ENCODE data around the gene POU3F2.
A peak's percentile ranks its signal among the peaks of the same experiment; 100 is the strongest.

POU3F2 gene

DNA sequence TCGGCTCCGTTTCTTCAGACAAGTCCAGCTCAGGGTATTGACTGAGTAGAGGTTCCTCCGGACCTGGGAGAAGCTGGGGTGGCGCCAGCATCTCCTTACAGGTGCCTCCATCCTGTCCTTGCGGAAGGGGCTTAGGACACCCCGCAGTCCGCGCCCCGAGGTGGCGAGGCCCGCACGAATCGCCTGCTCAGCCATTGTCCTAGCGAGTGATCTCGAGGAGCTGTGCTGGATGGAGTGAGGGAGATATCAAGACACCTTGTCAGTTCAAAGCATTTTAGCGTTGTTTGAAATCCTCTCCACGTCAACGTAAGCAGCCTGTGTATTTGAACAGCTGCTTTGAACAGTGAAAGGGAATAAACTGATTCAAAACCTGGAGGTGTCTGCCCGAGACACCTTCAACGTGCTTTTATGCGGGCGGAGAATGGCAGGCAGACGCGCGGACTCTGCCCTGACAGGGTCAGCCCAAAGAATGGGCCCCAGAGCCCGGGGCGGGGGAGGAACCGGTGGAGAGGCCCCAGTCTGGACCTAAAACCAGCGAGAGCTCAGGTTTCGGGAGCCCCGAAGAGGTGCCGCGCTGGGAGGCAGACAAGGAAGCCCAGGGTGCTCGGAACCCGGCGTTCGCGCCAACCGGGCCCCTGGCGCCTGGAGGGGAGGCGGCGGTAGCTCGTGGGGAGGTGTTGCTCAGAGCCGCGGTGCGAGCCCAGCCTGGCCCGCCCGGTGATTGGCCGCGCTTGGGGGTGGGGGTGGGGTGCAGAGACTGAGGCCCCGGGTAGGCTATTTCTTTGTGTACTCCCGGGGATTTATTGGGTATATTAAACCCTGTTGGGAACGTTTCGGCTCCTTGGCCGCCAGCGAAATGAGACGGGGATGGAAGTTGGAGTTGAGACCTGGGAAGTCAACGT is 3.1 kb upstream of the POU3F2 start:
- peak; percentile 72 for DNase-seq

DNA sequence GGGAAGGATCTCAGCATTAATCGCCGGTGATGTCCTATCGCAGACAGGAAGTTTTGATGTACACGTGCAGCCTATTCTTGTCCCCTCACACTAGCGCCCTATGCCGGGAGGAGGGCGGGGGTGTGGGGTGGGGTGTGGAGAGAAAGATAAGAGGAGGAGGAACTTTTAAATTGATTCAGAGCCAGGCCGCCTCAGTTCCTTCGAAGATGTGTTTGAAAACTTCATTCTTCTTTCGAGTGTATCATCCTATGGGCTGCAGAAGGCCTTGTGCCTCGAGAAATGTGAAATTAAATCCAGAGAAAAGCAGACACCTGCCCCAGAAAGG is 2.5 kb upstream of the POU3F2 start:
- no peak for DNase-seq

DNA sequence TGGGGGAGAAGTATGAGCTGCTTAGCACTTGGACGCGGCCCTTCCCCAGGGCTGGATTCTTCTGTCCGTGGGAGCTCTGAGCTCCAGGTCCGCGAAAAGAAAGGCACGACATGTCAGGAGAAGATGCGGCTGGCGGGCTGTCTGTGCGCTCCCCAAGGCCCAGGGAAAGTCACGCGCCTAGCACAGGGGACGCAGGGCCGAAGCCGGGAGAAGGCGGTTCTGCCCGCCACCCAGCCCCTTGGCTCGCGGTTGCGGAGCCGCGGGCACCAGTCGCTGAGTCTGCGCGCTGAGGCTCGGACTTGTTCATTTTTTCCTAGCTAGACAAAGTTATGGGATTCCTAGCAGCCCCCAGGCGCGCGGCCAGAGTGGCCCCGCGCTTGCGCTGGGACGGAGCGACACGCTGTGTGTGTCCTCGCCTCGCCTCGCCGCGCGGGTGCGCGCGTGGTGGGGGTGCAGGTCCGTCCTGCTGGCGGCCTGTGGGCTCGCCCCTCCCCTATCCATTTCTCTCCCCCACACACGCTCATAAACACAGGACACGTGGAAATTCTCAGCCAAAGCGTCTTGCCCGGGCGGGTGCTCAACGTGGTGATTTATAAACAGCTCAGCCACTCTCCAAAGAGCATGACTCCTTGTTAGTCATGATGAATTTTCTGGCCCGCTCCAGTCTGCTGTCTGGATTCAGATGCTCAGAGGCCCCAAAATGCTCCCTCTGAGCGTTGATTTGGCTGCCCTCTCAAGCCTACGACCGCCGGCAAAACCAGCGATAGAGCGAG is 1.9 kb upstream of the POU3F2 start:
- DNase-seq: peak; percentile 82

DNA sequence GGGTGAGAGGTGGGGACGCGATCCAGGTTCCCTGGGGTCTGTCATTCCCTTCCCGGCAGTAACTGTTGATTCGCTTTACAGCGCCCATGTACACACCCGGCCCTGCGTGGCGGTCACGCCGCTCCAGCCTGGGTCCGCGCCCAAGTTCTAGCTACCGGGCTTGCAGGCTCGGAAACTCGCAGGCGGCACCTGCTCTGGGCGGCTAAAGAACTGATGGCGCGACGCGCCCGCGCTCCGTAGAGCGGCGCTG is 1.4 kb upstream of the POU3F2 start:
- DNase-seq: no peak

DNA sequence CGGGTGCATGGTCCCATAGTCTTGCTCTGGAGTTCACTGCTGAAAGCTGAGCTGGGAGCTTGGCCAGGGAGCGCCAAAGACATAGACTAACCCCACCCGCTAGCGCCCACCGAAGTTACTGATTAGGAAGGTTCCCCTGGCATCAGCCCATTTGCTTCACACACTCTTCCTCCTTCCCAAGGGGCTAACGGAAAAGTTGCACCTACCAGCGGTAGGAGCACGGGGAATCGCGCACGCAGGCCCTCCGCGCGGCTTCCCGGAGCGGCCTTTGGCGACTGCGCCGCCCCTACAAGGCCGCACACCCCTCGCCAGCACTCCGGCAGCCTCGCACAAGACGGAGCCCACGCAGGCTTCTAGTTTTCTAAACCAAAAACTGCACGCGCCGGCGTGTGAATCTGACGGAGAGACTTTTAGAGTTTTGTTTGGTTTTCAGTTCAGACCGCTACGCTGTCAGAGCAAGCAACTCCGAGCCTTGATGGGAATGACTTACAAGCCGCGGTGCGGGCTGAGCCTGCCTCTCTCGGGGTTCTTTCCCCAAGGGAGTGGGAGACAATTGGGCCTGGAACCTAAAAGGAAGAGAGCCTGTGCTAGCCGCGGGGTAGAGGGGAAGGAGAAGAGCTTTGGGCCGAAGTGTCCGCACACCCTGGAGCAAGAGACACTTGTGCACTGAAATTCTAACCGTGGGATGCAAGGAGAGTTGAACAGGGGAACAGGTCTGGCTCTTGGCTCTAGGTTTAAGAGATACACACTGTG is 891 bp upstream of the POU3F2 start:
- DNase-seq: peak; percentile 89

DNA sequence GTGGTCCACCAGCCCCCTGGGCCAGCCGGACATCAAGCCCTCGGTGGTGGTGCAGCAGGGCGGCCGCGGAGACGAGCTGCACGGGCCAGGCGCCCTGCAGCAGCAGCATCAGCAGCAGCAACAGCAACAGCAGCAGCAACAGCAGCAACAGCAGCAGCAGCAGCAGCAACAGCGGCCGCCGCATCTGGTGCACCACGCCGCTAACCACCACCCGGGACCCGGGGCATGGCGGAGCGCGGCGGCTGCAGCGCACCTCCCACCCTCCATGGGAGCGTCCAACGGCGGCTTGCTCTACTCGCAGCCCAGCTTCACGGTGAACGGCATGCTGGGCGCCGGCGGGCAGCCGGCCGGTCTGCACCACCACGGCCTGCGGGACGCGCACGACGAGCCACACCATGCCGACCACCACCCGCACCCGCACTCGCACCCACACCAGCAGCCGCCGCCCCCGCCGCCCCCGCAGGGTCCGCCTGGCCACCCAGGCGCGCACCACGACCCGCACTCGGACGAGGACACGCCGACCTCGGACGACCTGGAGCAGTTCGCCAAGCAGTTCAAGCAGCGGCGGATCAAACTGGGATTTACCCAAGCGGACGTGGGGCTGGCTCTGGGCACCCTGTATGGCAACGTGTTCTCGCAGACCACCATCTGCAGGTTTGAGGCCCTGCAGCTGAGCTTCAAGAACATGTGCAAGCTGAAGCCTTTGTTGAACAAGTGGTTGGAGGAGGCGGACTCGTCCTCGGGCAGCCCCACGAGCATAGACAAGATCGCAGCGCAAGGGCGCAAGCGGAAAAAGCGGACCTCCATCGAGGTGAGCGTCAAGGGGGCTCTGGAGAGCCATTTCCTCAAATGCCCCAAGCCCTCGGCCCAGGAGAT is 1.0 kb downstream of the POU3F2 start:
- peak; percentile 84 for DNase-seq

DNA sequence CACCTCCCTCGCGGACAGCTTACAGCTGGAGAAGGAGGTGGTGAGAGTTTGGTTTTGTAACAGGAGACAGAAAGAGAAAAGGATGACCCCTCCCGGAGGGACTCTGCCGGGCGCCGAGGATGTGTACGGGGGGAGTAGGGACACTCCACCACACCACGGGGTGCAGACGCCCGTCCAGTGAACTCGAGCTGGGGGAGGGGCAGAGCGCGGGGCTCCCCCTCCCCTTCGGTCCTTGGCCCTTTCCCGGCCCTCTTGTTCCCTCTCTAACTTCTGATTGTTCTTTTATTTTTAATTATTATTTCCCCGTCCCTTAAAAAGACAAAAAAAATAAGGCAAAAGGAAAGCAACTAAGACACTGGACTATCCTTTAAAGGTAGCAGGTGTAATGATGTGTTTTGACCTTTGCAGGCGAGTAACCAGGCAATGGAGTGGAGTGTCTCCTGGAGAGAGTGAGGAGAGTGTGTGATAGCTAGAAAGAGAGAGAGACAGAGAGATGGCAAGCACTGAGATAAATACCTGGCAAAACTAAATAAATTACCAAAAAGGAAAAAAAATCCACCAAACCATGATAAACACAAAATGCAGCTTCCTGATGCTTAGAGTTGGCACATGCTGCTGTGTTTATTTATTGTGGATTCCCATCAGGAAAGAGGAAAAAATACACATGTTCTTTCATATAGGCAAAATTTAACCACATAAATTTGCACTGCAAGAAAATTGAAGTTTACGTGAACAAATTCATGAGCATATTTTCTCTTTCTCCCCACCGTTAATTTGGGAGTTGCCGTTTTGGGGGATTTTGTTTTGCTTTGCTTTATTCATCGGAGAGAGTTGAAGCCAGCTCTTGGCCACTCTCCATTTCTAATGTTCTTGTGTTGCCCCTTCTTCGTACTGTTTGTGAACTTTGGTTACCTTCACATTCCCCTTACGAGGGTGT is 1.9 kb downstream of the POU3F2 start:
- DNase-seq: peak; percentile 63

DNA sequence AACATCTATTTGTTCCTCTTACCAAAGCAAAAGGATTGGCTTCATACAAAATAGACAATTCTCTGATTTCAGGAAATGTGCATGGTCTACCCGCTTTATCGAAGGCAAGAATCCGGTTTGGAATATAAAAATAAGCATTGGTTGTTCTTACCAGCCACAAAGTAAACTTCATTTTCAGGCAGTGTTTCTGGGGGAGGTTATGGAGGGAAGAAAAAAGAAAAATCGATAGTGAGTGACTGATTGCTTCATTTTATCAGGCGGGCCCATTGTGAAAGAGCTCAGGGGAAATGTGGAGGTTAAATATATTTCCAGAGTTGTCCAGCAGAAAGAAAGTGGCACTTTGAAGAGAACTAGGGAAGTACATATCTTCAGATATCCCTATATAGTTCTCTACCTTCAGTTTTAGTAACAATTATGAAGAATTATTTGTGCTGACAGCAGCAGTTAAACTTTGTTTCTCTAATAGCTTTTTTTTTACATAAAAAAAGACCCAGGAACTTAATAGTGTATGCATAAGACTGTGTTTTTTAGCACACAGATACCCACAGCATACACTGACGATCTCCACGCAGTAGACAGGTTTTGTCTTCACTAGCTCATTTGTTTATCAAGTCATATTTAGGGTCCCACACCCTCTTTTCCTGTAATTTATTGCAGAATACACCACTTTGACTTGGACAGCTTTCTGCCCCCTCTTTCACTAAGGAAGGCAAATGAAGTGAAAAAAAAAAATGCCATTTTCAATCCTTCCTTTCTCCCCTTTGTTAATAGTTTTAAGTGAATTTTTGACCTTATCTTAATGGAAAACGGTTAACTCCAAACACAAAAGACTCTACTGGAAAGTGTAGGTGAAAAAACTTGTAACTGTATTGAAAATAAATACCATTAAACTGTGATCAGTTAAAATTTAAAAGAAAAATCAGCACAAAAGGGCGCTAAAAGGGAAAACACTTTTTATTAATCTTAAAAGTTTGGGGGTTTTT is 2.9 kb downstream of the POU3F2 start:
- no peak for DNase-seq

DNA sequence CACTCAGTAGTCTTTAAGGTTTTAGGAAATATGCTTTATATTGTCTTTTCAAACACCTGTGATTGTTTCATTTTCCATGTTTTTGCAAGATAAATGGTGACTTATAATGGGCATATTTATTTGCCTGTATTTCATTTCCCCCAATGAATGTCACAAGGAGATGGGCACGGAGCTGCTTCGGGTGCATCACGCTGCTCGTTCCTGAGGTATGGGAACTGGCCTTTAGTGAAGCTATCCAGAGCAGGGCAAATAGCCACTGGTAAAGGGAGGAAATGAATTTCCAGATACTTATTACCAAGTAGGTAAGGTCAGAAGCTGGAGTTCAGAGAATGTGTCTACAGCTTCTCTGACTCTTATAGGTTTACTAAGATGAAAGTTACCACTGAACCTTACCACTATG is 3.7 kb downstream of the POU3F2 start:
- no peak for DNase-seq

DNA sequence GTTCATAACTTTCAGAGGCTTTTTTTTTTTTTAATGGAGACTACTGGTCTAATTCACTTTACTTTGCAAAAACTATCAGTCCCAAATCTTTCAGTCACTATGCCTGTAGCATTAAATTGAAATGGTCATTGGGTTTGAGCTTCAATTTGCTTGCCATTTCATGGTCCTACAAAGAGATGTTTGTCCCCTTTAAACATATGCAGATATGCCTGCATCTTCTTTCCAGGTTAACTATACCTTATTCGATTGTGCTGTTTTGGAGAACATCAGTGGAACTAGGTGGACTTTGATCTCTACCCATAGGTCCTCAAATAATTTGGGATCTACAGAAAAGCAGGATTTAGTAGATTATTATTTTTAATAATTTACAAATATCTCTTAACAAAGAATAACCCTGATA is 4.6 kb downstream of the POU3F2 start:
- DNase-seq: no peak

DNA sequence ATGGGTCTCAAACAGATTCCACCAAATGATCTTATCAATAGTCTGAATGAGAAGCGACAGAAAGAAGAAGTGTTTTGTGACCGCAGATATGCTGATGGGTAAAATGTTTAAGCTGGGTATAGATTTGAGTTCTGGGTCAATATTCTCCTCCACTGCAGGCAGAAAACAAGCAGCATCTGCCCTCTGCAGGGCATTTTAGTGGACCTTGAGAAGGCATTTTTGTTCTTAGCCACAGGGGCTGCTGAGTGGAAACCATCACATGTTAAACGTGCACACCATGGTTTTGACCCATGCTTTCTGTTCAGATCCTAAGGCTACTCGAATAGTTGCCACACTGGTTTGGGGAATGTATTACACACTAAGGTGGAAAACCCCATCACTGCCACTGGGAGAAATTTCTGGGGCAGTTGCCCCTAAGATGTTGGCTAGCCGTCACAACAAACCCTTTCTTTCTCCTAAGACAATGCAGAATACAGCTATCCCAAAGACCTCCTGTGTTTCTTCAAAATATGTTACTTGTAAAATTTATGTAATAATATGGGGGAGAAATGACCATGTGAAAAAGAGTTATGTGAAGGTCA is 5.5 kb downstream of the POU3F2 start:
- DNase-seq: peak; percentile 71

DNA sequence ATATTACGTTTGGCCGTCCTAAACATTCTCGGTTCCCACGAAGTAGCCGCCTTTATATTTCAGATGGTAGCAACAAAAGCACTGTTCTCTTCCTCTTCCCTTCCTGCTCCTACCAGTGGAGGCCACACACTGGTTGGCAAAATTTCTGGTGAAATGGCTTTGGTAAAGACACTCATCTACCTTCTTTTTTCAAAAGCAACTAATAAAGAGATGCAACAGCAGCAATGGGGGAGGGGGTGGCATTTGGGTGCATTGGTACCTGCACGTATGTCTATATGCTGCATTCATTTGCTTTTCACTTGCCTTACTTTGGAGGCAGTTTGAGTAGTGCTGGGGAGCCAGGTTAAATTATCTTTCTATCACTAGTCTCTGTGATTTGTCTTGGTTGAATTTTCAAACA is 6.0 kb downstream of the POU3F2 start:
- DNase-seq: no peak

DNA sequence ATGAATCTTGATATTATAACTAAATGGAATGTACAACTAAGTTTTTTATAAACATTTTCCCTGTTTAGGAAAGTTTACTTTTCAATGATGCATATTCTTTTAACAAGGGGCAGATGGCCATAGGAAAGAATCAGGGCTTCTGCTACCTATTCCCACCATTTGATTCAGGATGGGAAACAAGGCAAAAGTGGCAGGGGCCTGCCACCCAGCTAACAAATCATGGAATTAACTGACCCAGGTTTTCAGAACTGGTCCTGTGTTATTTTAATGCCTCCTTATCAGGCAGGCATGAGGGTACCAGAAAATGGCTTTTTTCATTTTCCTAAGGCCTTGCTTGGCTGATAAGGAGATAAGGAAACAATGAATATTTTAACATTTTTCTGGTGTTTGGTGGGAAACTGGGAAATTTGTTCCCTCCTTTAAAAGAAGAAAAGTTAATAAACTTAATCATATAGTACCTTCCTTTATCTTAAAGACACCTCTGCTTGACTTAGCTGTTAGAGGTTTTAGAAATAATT is 6.7 kb downstream of the POU3F2 start:
- no peak for DNase-seq

DNA sequence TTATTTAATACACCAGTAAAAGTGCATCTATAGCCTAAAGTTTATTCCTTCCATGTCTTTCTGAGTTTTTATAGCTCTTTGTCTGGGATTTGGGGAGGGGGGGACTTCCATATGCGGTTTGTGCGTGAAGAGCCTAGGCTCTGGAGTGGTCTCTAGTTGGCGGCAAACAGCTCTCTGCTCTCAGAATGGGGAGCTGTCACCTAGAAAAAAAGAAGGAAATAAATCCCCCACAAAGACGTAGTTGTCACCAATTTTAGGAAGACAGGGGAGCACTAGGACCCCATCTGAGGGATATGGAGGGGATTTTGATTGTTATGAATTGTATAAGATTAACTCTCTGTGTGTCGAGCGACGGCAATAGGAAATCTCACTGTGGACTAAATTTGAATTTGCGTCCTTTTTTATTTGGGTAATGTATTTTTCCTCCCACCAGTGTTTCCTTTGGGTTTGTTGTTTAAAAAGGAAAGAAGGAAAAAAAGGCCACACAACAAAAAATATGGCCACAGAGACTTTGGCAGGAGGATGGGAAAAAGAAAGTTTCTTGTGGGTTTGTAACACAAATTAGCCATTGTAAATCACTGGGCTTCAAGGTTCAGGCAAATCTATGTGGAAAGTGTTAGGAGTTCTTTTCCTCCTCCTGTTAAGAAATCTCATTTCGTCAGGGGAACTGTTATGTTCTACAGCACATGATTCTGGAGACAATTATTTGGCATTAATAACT is 7.4 kb downstream of the POU3F2 start:
- no peak for DNase-seq

DNA sequence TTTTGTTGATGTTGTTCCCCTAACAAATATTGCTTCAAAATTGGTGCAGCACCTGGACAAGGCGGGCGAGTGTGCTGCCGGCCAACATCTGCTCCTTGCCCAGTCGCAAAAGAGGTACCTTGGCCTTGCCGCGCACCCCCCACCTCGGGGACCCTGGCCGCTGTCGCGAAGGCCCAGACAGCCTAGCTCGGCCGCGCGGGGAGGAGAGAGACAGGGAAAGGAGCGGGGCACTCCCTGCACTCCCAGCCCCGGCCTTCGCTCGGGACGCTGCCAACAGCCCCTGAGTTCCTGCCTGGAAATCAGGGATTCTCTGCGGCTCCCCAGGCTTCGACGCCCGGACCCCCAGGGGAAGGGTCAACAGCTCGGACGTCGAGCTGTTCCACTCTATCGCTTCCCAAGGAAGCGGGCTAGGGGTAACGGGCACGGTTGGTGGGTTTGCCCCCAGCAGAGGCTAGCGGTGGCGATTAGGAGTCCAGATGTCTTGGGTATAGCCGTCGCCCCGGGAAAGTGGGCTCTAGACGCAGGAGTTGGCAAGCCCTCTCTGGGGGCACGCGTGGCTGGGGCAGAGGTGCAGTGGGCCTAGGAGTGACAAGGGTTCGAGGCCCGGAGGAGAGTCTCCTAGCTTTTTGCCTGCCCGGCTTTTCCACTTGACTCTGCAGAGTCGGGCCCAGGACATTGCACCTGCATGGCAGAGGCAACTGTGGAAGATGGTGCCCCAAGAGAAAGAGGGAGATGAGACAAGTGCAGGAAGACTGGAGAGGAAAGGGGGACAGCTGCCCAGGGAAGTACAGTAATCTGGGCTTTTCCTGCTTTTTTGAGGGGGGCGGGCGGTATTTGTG is 8.2 kb downstream of the POU3F2 start:
- DNase-seq: peak; percentile 70

DNA sequence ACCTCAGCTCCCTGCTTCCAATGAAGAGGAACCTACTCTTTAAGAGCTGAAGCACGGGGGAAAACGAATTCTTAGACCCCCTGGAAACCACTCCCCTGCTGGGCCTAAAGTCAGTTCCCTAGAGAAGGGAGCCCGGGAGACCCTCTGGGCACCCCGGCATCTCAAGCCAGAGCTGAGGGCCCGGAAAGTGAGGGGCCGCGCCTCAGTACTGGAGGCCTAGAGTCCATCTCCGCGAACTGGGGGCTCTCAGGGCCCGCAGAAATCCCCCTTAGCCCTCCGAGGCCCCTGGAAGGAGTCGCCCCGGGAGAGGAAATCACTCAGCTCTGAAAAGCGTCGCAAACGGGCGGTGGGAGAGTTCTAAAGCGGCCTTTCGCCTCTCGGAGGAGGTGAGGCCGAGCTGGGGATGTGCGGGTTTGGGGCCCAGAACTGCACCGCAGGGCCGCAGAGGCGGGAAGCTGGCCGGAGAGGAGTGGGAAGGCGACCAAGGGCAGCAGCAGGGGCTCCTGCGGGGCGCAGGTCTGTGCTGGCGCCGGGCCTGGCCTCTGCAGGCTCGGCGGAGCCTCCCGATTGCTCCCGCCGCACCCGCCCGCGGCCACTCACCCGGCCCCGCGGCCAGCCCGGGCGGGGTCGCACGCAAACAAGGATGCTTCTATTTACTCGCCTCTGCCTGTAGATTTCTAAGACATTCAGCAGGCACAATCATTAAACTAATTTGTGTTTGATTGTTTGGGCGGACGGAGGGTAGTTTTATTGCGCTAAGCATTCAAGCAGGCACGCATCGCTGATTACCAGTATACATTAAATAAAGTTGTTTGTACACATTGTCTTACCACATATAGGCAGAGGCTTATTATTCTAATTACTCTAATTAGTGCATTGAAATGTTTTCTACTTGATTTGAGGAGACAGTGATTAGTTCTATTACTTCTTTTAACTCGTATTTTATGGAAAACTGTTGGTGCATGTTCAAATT is 9.2 kb downstream of the POU3F2 start:
- DNase-seq: peak; percentile 87
